H1 (cell line): ENCODE measurements around the gene NSFL1C. TPM values are rescaled to one million over a fixed set of nuclear protein-coding genes. Genes with fewer than 3 reads are reported as not detected.

ENCODE experiments used
- CTCF ChIA-PET: fragments of 300-600 bp; sonication (Branson Sonifier 250); formaldehyde crosslinking; loops from one replicate; lab custom pipeline; 2021; ENCODE audit not compliant: partially characterized antibody; lab: Charles Lee
- POLR2A ChIA-PET: fragments of 300-600 bp; sonication (Branson Sonifier 250); formaldehyde crosslinking; loops from one replicate; lab custom pipeline; 2021; ENCODE audit warnings: inconsistent platforms; ENCODE audit not compliant: partially characterized antibody; lab: Charles Lee
- DNase-seq, 2 experiments: peaks; one replicate each; pipeline versions ENCODE4 v3.0.0 to v3.0.0-alpha.2; 2010 to 2022; ENCODE audit warnings: low spot score in 2 of 2, low read depth in 1 of 2, mixed read lengths in 1 of 2
- FAIRE-seq: peaks from 2 replicates; lab custom pipeline; 2011; peaks lifted over from hg19 to GRCh38; lab: Jason Lieb, UNC
- H2AFZ ChIP-seq: 2 replicates; pipeline ENCODE4 v1.8.1; 2012; ENCODE audit warnings: low read length, inconsistent platforms
- H2AK5ac ChIP-seq: 2 replicates; pipeline ENCODE4 v1.6.1; 2013; ENCODE audit warnings: low read depth, low read length
- H2BK120ac ChIP-seq: replicated peaks from 2 replicates; pipeline ENCODE3; 2013; ENCODE audit warnings: low read depth, low read length, inconsistent platforms
- H2BK12ac ChIP-seq: 2 replicates; pipeline ENCODE4 v1.6.1; 2013; ENCODE audit warnings: low read depth, low read length
- H2BK15ac ChIP-seq: 2 replicates; pipeline ENCODE4 v1.6.1; 2013; ENCODE audit warnings: low read length
- H2BK20ac ChIP-seq: 2 replicates; pipeline ENCODE4 v1.6.1; 2013; ENCODE audit warnings: low read length
- H2BK5ac ChIP-seq: 2 replicates; pipeline ENCODE4 v1.6.1; 2013; ENCODE audit warnings: low read depth, low read length
- H3K14ac ChIP-seq: 2 replicates; pipeline ENCODE4 v1.6.1; 2013; ENCODE audit warnings: inconsistent platforms; ENCODE audit not compliant: insufficient read length
- H3K18ac ChIP-seq: 2 replicates; pipeline ENCODE4 v1.6.1; 2013; ENCODE audit warnings: low read length; ENCODE audit errors: extremely low read depth
- H3K23ac ChIP-seq: 2 replicates; pipeline ENCODE4 v1.6.1; 2013; ENCODE audit warnings: inconsistent platforms; ENCODE audit not compliant: insufficient read length
- H3K23me2 ChIP-seq: 2 replicates; pipeline ENCODE4 v1.6.1; 2013; ENCODE audit warnings: low read depth, low read length
- H3K27ac ChIP-seq: 2 replicates; pipeline ENCODE4 v1.6.1; 2011; ENCODE audit warnings: low read depth, low read length, inconsistent platforms
- H3K27me3 ChIP-seq, 4 experiments: replicated peaks in 1 of 4; 1 replicate in 1 of 4; 2 replicates in 3 of 4; pipeline versions ENCODE4 v1.6.1 to v1.8.1; 2011 to 2013; ENCODE audit warnings: low read length in 3 of 4, mild to moderate bottlenecking in 3 of 4, inconsistent platforms in 2 of 4, mixed read lengths in 2 of 4, moderate library complexity in 1 of 4; ENCODE audit not compliant: control insufficient read depth in 3 of 4, insufficient read depth in 3 of 4; ENCODE audit errors: extremely low read depth in 1 of 4
- H3K36me3 ChIP-seq, 4 experiments: 2 replicates each; pipeline versions ENCODE4 v1.6.1 to v1.8.1; 2011 to 2013; ENCODE audit warnings: mild to moderate bottlenecking in 4 of 4, low read length in 3 of 4, moderate library complexity in 2 of 4, control low read depth in 1 of 4, inconsistent platforms in 1 of 4; ENCODE audit not compliant: insufficient read depth in 4 of 4, control insufficient read depth in 2 of 4
- H3K4ac ChIP-seq: replicated peaks from 2 replicates; pipeline ENCODE3; 2013; ENCODE audit warnings: low read length, low read depth, mixed read lengths, inconsistent platforms; ENCODE audit not compliant: insufficient read length
- H3K4me1 ChIP-seq, 4 experiments: replicated peaks in 1 of 4; 1 replicate in 1 of 4; 2 replicates in 3 of 4; pipeline versions ENCODE4 v1.6.1 to v1.8.1; 2011 to 2013; ENCODE audit warnings: low read length in 3 of 4, inconsistent platforms in 2 of 4, mixed read lengths in 1 of 4; ENCODE audit not compliant: insufficient read depth in 4 of 4, control insufficient read depth in 3 of 4
- H3K4me2 ChIP-seq, 2 experiments: 2 replicates each; pipeline versions ENCODE4 v1.6.1 to v1.8.1; 2011 to 2013; ENCODE audit warnings: low read depth in 2 of 2, low read length in 2 of 2, control low read depth in 1 of 2, inconsistent platforms in 1 of 2, mild to moderate bottlenecking in 1 of 2; ENCODE audit not compliant: insufficient read depth in 1 of 2
- H3K4me3 ChIP-seq, 4 experiments: fragments of 200-600, 300-600 bp in 1 of 4; sonication (generic), shearing (Covaris generic), sonication (Bioruptor Twin) in 1 of 4; 2 replicates each; pipeline versions ENCODE4 v1.5.1 to v1.8.1; 2011 to 2016; ENCODE audit warnings: low read length in 4 of 4, low read depth in 3 of 4, control low read depth in 2 of 4, inconsistent platforms in 2 of 4, mild to moderate bottlenecking in 2 of 4, mixed read lengths in 1 of 4, moderate library complexity in 1 of 4; ENCODE audit not compliant: insufficient read depth in 2 of 4; ENCODE audit errors: extremely low read depth in 1 of 4
- H3K56ac ChIP-seq: replicated peaks from 2 replicates; pipeline ENCODE3; 2013; ENCODE audit warnings: low read depth, mild to moderate bottlenecking, mixed read lengths, low read length, inconsistent platforms; ENCODE audit not compliant: insufficient read length
- H3K79me1 ChIP-seq: 2 replicates; pipeline ENCODE4 v1.6.1; 2013; ENCODE audit warnings: low read depth, low read length, control low read depth
- H3K79me2 ChIP-seq, 2 experiments: 2 replicates each; pipeline versions ENCODE4 v1.6.1 to v1.8.1; 2012 to 2013; ENCODE audit warnings: low read length in 2 of 2, mild to moderate bottlenecking in 2 of 2, inconsistent platforms in 1 of 2; ENCODE audit not compliant: insufficient read depth in 2 of 2, control insufficient read depth in 1 of 2
- H3K9ac ChIP-seq, 4 experiments: replicated peaks in 1 of 4; 1 replicate in 1 of 4; 2 replicates in 3 of 4; pipeline versions ENCODE4 v1.6.1 to v1.8.1; 2011 to 2013; ENCODE audit warnings: low read depth in 3 of 4, low read length in 3 of 4, control low read depth in 2 of 4, mild to moderate bottlenecking in 2 of 4, moderate library complexity in 2 of 4, inconsistent platforms in 1 of 4; ENCODE audit errors: extremely low read depth in 1 of 4
- H3K9me3 ChIP-seq, 2 experiments: 2 replicates each; pipeline versions ENCODE4 v1.6.1 to v1.8.1; 2012 to 2013; ENCODE audit warnings: mild to moderate bottlenecking in 2 of 2, moderate library complexity in 2 of 2, control low read depth in 1 of 2, inconsistent platforms in 1 of 2, low read depth in 1 of 2, low read length in 1 of 2, mixed read lengths in 1 of 2; ENCODE audit not compliant: insufficient read depth in 2 of 2
- H4K20me1 ChIP-seq, 2 experiments: replicated peaks in 1 of 2; 2 replicates each; pipeline versions ENCODE3 to v1.8.1; 2011 to 2013; ENCODE audit warnings: inconsistent platforms in 2 of 2, low read length in 2 of 2, mild to moderate bottlenecking in 1 of 2; ENCODE audit not compliant: insufficient read depth in 2 of 2, control insufficient read depth in 1 of 2
- H4K5ac ChIP-seq: 2 replicates; pipeline ENCODE4 v1.6.1; 2013; ENCODE audit warnings: low read length, low read depth, mixed read lengths, inconsistent platforms; ENCODE audit not compliant: insufficient read length
- H4K8ac ChIP-seq: 2 replicates; pipeline ENCODE4 v1.8.0; 2013; ENCODE audit warnings: mild to moderate bottlenecking, moderate library complexity, low read length, inconsistent platforms; ENCODE audit not compliant: insufficient read depth; ENCODE audit errors: extremely low read depth
- H4K91ac ChIP-seq: replicated peaks from 2 replicates; pipeline ENCODE3; 2013; ENCODE audit warnings: low read length, mixed read lengths, inconsistent platforms; ENCODE audit not compliant: insufficient read length
- ATF2 ChIP-seq: IDR thresholded peaks from 2 replicates; pipeline ENCODE4 v1.6.1; 2012; ENCODE audit warnings: low read length, inconsistent platforms
- ATF3 ChIP-seq: IDR thresholded peaks from 2 replicates; pipeline ENCODE4 v1.6.1; 2011; ENCODE audit warnings: low read depth, mild to moderate bottlenecking, low read length; ENCODE audit not compliant: insufficient read depth
- CBX8 ChIP-seq: fragments of 300-800, 300-1000 bp; sonication (generic); IDR thresholded peaks from 2 replicates; pipeline ENCODE4 v1.7.1; 2016; ENCODE audit warnings: low read depth, low read length, borderline replicate concordance
- CTBP2 ChIP-seq: IDR thresholded peaks from 2 replicates; pipeline ENCODE4 v1.7.0; 2011; ENCODE audit warnings: borderline replicate concordance, mild to moderate bottlenecking, moderate library complexity, mixed read lengths, low read length; ENCODE audit not compliant: insufficient read depth, insufficient read length
- HDAC6 ChIP-seq: IDR thresholded peaks from one replicate; pipeline ENCODE4 v1.7.1; 2012; ENCODE audit warnings: low read depth, mild to moderate bottlenecking, inconsistent platforms, low read length, moderate library complexity
- KDM1A ChIP-seq: fragments of 200-600, 300-600 bp; sonication (generic); IDR thresholded peaks from 2 replicates; pipeline ENCODE4 v1.7.1; 2016; ENCODE audit warnings: mild to moderate bottlenecking, low read length, borderline replicate concordance
- RAD21 ChIP-seq, 2 experiments: IDR thresholded peaks in 1 of 2; conservative IDR thresholded peaks in 1 of 2; 2 replicates each; pipeline ENCODE4 v1.6.1; 2011; ENCODE audit warnings: low read depth in 2 of 2, low read length in 2 of 2, improper control_type of control experiment in 1 of 2, inconsistent platforms in 1 of 2, mild to moderate bottlenecking in 1 of 2, moderate library complexity in 1 of 2
- SAP30 ChIP-seq: fragments of 300-600 bp; sonication (generic); IDR thresholded peaks from 2 replicates; pipeline ENCODE4 v1.7.1; 2012; ENCODE audit warnings: low read length, moderate library complexity, mild to moderate bottlenecking, inconsistent platforms; ENCODE audit not compliant: insufficient read depth, insufficient replicate concordance
- SIRT6 ChIP-seq: IDR thresholded peaks from one replicate; pipeline ENCODE4 v1.7.1; 2012; ENCODE audit warnings: low read length, inconsistent platforms
- TAF1 ChIP-seq: IDR thresholded peaks from 2 replicates; pipeline ENCODE4 v1.6.1; 2011; ENCODE audit warnings: mild to moderate bottlenecking, low read depth, low read length
- WGBS, 2 experiments: shearing (Covaris generic) in 1 of 2; methylation state at CpG; one replicate each; pipeline versions ENCODE4 v1.1.6 to v1.1.7; 2013 to 2015; ENCODE audit warnings: low lambda C conversion rate in 2 of 2, mixed read lengths in 2 of 2, inconsistent platforms in 1 of 2, low coverage in 1 of 2, missing lambda C conversion rate in 1 of 2; ENCODE audit not compliant: insufficient replicate concordance in 2 of 2, insufficient coverage in 1 of 2, insufficient read length in 1 of 2; ENCODE audit errors: extremely low coverage in 1 of 2, missing lambda C conversion rate in 1 of 2; 5-methylcytosine and 5-hydroxymethylcytosine counted together
- polyA plus RNA-seq, 7 experiments: library from polyadenylated mRNA; depleted of rRNA in 3 of 7; stranded (reverse) in 5 of 7; unstranded in 2 of 7; fragments of >200 nt in 5 of 7; fragments of 200-250 nt in 2 of 7; gene quantifications; 1 replicate in 5 of 7; 2 replicates in 1 of 7; 4 replicates in 1 of 7; pipeline versions ENCODE4 v1.2.1 to v1.2.3, GENCODE V29; 2011 to 2013; ENCODE audit warnings: missing spikeins in 2 of 7, mixed read lengths in 2 of 7
- total RNA-seq: library from RNA; stranded (reverse); fragmentation: NEBNext Ultra II Directional; extraction: Animal tissue kit (Norgen Biotek cat#: 25700); gene quantifications from 2 replicates; pipeline ENCODE4 v1.2.1, GENCODE V29; 2021

NSFL1C gene
- total and polyA plus RNA-seq, 2 of the 8 experiments (the other 6 are each of a cell fraction or from before 2014, with no cell fraction given): 21.6 to 98.0 TPM

- Histone ChIP-seq H4K20me1 (no peaks in the 10 kb centered on the region), H3K18ac (no peak overlapping the region; the same call in 1 of the 2 replicates), H3K4me1 (peaks cover 7 to 21% (median 10%) of the 10 kb centered on the region in 4 experiments; a peak in 6 of 7 replicates), H4K8ac (no peak overlapping the region), H3K27me3 (no peaks in the 10 kb centered on the region), H3K23me2 (no peaks in the 10 kb centered on the region), H3K79me2 (no peaks in the 10 kb centered on the region), H3K56ac (no peak overlapping the region), H3K9ac (no peak overlapping the region), H3K27ac (no peak overlapping the region), H3K4me3 (no peak overlapping the region), H3K14ac (no peak overlapping the region), H3K23ac (no peak overlapping the region), H2BK12ac (no peak overlapping the region), H3K4ac (no peak overlapping the region), H3K4me2 (no peak overlapping the region), H4K5ac (no peak overlapping the region), H4K91ac (no peak overlapping the region), H2AFZ (no peak overlapping the region), H3K9me3 (peaks cover 15 to 27% of the 10 kb centered on the region in 2 experiments), H2BK20ac (no peak overlapping the region), H2AK5ac (no peak overlapping the region), H2BK5ac (no peak overlapping the region), H3K79me1 (no peaks in the 10 kb centered on the region), H2BK120ac (no peak overlapping the region), H3K36me3 (peaks cover 0 to 15% (median 0%) of the 10 kb centered on the region in 4 experiments; a peak in 2 of 8 replicates), H2BK15ac (no peak overlapping the region)
- POLR2A ChIA-PET: interaction anchor here (0.6 kb wide), 1 partner anchor 31 kb away, joined by 3 read pairs; no protein-coding TSS in a partner anchor
- no peak for DNase-seq
- no peak for FAIRE-seq
- 95% methylated on average over 1 of the region's 1 CpG; no CpG with 5 or more reads in 1 of the 2 experiments for WGBS, 2 experiments
- CTCF ChIA-PET: interaction anchor here (1.0 to 1.5 kb wide), 4 partner anchors 9 to 560 kb away, joined by 3 to 7 read pairs (median 3); no protein-coding TSS in a partner anchor
- TF ChIP-seq CBX8 (no peak), KDM1A (no peak), ATF3 (no peak), SAP30 (no peak), RAD21 (IDR thresholded peaks at IDR 0.05 in 1 of 2, conservative IDR thresholded peaks at IDR 0.05 in 1 of 2; ENCODE audit: low read depth in 2 of 2, low read length in 2 of 2) (no peak), TAF1 (no peak), CTBP2 (no peak), ATF2 (no peak), HDAC6 (no peak), SIRT6 (no peak)
Measured at GRCh38 chr20:1430004-1430451, 36.6 kb downstream of the NSFL1C start.
